CD14-positive monocyte (primary cell): ENCODE measurements around the gene LAMA1. TPM values are rescaled to one million over a fixed set of nuclear protein-coding genes. Genes with fewer than 3 reads are reported as not detected.

Source experiments
- DNase-seq, 3 donors: peaks; one replicate each; pipeline ENCODE4 v3.0.0-alpha.2; 2011 to 2022
- H2AFZ ChIP-seq: 2 replicates; pipeline ENCODE4 v1.6.0; 2012; ENCODE audit warnings: mild to moderate bottlenecking, low read depth, low read length, inconsistent platforms; ENCODE audit not compliant: insufficient read depth, poor library complexity, severe bottlenecking
- H3K27ac ChIP-seq, 2 donors: 1 replicate in 1 of 2; 2 replicates in 1 of 2; pipeline ENCODE4 v1.5.1; 2012 to 2013; ENCODE audit warnings: low read length in 2 of 2, control low read depth in 1 of 2, inconsistent platforms in 1 of 2, low read depth in 1 of 2, mild to moderate bottlenecking in 1 of 2
- H3K27me3 ChIP-seq, 2 donors: one replicate each; pipeline versions ENCODE4 v1.6.0 to v1.6.1; 2011 to 2013; ENCODE audit warnings: low read length in 2 of 2; ENCODE audit not compliant: control insufficient read depth in 2 of 2, insufficient read depth in 2 of 2
- H3K36me3 ChIP-seq, 2 donors: replicated peaks in 1 of 2; 1 replicate in 1 of 2; 2 replicates in 1 of 2; pipeline versions ENCODE4 v1.5.1 to v1.6.1; 2012 to 2013; ENCODE audit warnings: low read length in 2 of 2, control low read depth in 1 of 2, inconsistent platforms in 1 of 2, mild to moderate bottlenecking in 1 of 2; ENCODE audit not compliant: insufficient read depth in 2 of 2, control insufficient read depth in 1 of 2
- H3K4me1 ChIP-seq, 2 donors: 1 replicate in 1 of 2; 2 replicates in 1 of 2; pipeline versions ENCODE4 v1.5.1 to v1.6.1; 2012 to 2013; ENCODE audit warnings: low read length in 2 of 2, control low read depth in 1 of 2, inconsistent platforms in 1 of 2, mild to moderate bottlenecking in 1 of 2, moderate library complexity in 1 of 2; ENCODE audit not compliant: insufficient read depth in 2 of 2, control insufficient read depth in 1 of 2
- H3K4me2 ChIP-seq: replicated peaks from 2 replicates; pipeline ENCODE3; 2012; ENCODE audit warnings: low read length, moderate library complexity, mild to moderate bottlenecking; ENCODE audit not compliant: poor library complexity, severe bottlenecking; ENCODE audit errors: extremely low read depth
- H3K4me3 ChIP-seq, 3 experiments: fragments of 200-600 bp in 1 of 3; sonication (generic) in 1 of 3; replicated peaks in 1 of 3; 1 replicate in 2 of 3; 2 replicates in 1 of 3; pipeline ENCODE4 v1.5.1; 2011 to 2013; ENCODE audit warnings: low read length in 3 of 3, mild to moderate bottlenecking in 3 of 3, control low read depth in 2 of 3, low read depth in 2 of 3, inconsistent platforms in 1 of 3, moderate library complexity in 1 of 3
- H3K79me2 ChIP-seq: 2 replicates; pipeline ENCODE4 v1.6.0; 2012; ENCODE audit warnings: mild to moderate bottlenecking, control low read depth, inconsistent platforms, low read length, moderate library complexity; ENCODE audit not compliant: insufficient read depth
- H3K9ac ChIP-seq: 2 replicates; pipeline ENCODE4 v1.6.0; 2017; ENCODE audit warnings: low read length, mild to moderate bottlenecking; ENCODE audit not compliant: insufficient read depth, poor library complexity, severe bottlenecking
- H3K9me3 ChIP-seq, 2 donors: replicated peaks in 1 of 2; 1 replicate in 1 of 2; 2 replicates in 1 of 2; pipeline versions ENCODE4 v1.5.1 to v1.6.1; 2012 to 2013; ENCODE audit warnings: low read length in 2 of 2, control low read depth in 1 of 2; ENCODE audit not compliant: control insufficient read depth in 1 of 2, insufficient read depth in 1 of 2
- H4K20me1 ChIP-seq: 2 replicates; pipeline ENCODE4 v1.6.0; 2012; ENCODE audit warnings: mild to moderate bottlenecking, low read length, control low read depth, moderate library complexity; ENCODE audit not compliant: insufficient read depth
- H3K27ac Mint-ChIP-seq, 7 donors: one replicate each; pipeline ENCODE4 v1.8.0; 2020; ENCODE audit warnings: mild to moderate bottlenecking in 7 of 7, mixed read lengths in 7 of 7, moderate library complexity in 6 of 7, inconsistent platforms in 2 of 7
- H3K27me3 Mint-ChIP-seq, 3 donors: one replicate each; pipeline ENCODE4 v1.8.0; 2021 to 2022; ENCODE audit warnings: low read depth in 3 of 3, mild to moderate bottlenecking in 3 of 3, mixed read lengths in 3 of 3, moderate library complexity in 3 of 3, inconsistent platforms in 1 of 3
- H3K36me3 Mint-ChIP-seq, 2 donors: one replicate each; pipeline ENCODE4 v1.8.0; 2020; ENCODE audit warnings: mixed read lengths in 2 of 2, inconsistent platforms in 1 of 2, mild to moderate bottlenecking in 1 of 2
- H3K4me1 Mint-ChIP-seq: one replicate; pipeline ENCODE4 v1.8.0; 2020; ENCODE audit warnings: mild to moderate bottlenecking, mixed read lengths
- H3K4me3 Mint-ChIP-seq, 2 donors: one replicate each; pipeline ENCODE4 v1.8.0; 2020; ENCODE audit warnings: mild to moderate bottlenecking in 2 of 2, mixed read lengths in 2 of 2, moderate library complexity in 1 of 2
- H3K9me3 Mint-ChIP-seq, 7 donors: one replicate each; pipeline ENCODE4 v1.8.0; 2020 to 2022; ENCODE audit warnings: mixed read lengths in 7 of 7, mild to moderate bottlenecking in 6 of 7, moderate library complexity in 6 of 7, inconsistent platforms in 2 of 7
- CTCF ChIP-seq: fragments of 200-600 bp; IDR thresholded peaks from one replicate; pipeline ENCODE4 v1.8.0; 2022; ENCODE audit warnings: antibody characterized with exemption, mild to moderate bottlenecking
- WGBS: methylation state at CpG from one replicate; pipeline ENCODE4 v1.1.5; 2013; ENCODE audit warnings: missing lambda C conversion rate; ENCODE audit not compliant: insufficient coverage; 5-methylcytosine and 5-hydroxymethylcytosine counted together
- intact Hi-C, 2 donors: fragments of 100-400 bp; cut with micrococcal nuclease; formaldehyde crosslinking; loops; one replicate each; pipeline versions ENCODE4 v1.15.0 to v1.15.1; 2023
- polyA plus RNA-seq, 3 donors: library from polyadenylated mRNA; depleted of rRNA in 1 of 3; unstranded in 2 of 3; stranded (reverse) in 1 of 3; fragments of 300-500 nt in 2 of 3; fragments of >200 nt in 1 of 3; fragmentation: Illumina TruSeq in 2 of 3; gene quantifications; 1 replicate in 2 of 3; 2 replicates in 1 of 3; pipeline ENCODE4 v1.2.3, GENCODE V29; 2012 to 2021

LAMA1 gene
- polyA plus RNA-seq, 3 donors = not detected

- Histone ChIP-seq H3K27ac (no peak overlapping the region), H3K27me3 (no peaks in the 10 kb centered on the region), H3K9ac (no peak overlapping the region), H4K20me1 (no peaks in the 10 kb centered on the region), H3K36me3 (no peaks in the 10 kb centered on the region), H3K4me2 (no peak overlapping the region), H3K9me3 (no peaks in the 10 kb centered on the region), H3K4me3 (no peak overlapping the region), H3K4me1 (no peaks in the 10 kb centered on the region), H3K79me2 (no peaks in the 10 kb centered on the region), H2AFZ (no peak overlapping the region)
- no peak for DNase-seq
- H3K36me3 Mint-ChIP-seq = no peaks in the 10 kb centered on the region
- intact Hi-C loops = no loop called here
- H3K27ac Mint-ChIP-seq = no peak overlapping the region
- H3K27me3 Mint-ChIP-seq = peaks cover 3 to 7% (median 6%) of the 10 kb centered on the region in 3 donors
- H3K4me1 Mint-ChIP-seq = no peaks in the 10 kb centered on the region
- no peak overlapping the region for H3K4me3 Mint-ChIP-seq
- TF ChIP-seq CTCF = no peak
- H3K9me3 Mint-ChIP-seq = peaks cover 0 to 6% (median 2%) of the 10 kb centered on the region in 7 donors
Measured at GRCh38 chr18:7094427-7094826, 23.2 kb downstream of the LAMA1 start.

- intact Hi-C loops = no loop called here
- Mint-ChIP-seq H3K4me3 (no peak overlapping the region), H3K9me3 (peaks cover 0 to 4% (median 1%) of the 10 kb centered on the region in 7 donors), H3K27me3 (peaks cover 3 to 9% (median 7%) of the 10 kb centered on the region in 3 donors), H3K36me3 (no peaks in the 10 kb centered on the region), H3K27ac (no peak overlapping the region), H3K4me1 (no peaks in the 10 kb centered on the region)
- no peak overlapping the region for H3K4me3 ChIP-seq
- H3K79me2 ChIP-seq = no peaks in the 10 kb centered on the region
- no peaks in the 10 kb centered on the region for H3K36me3 ChIP-seq
- whole genome bisulfite sequencing = no CpG with 5 or more reads among the region's 2 CpGs
- DNase-seq = no peak
- no peaks in the 10 kb centered on the region for H3K27me3 ChIP-seq
- no peaks in the 10 kb centered on the region for H3K4me1 ChIP-seq
- TF ChIP-seq CTCF = no peak
- no peaks in the 10 kb centered on the region for H3K9me3 ChIP-seq
- no peaks in the 10 kb centered on the region for H4K20me1 ChIP-seq
- H3K4me2 ChIP-seq = no peak overlapping the region
- H3K27ac ChIP-seq = no peak overlapping the region
- H3K9ac ChIP-seq = no peak overlapping the region
- H2AFZ ChIP-seq = no peak overlapping the region
Measured at GRCh38 chr18:7090771-7091170, 26.8 kb downstream of the LAMA1 start.
